Spleen (tissue), 11 donors: ENCODE data around the gene PTPRN2. TPM values are rescaled to one million over a fixed set of nuclear protein-coding genes. Genes with fewer than 3 reads are reported as not detected.
A peak's percentile ranks its signal among the peaks of the same experiment; 100 is the strongest.

Experiments
- DNase-seq: peaks from one replicate; pipeline ENCODE4 v3.0.0-alpha.2; 2020
- H3K27ac ChIP-seq, 8 donors: fragments of 200-600 bp; sonication (generic) in 7 of 8; 1 replicate in 4 of 8; 2 replicates in 4 of 8; pipeline versions ENCODE4 v1.5.0 to v1.8.0; 2016 to 2021; ENCODE audit warnings: inconsistent platforms in 4 of 8, mild to moderate bottlenecking in 4 of 8, moderate library complexity in 1 of 8
- H3K27me3 ChIP-seq, 7 donors: fragments of 200-600 bp; sonication (generic) in 6 of 7; replicated peaks in 1 of 7; 1 replicate in 4 of 7; 2 replicates in 3 of 7; pipeline versions ENCODE4 v1.5.0 to v1.8.0; 2016 to 2021; ENCODE audit warnings: inconsistent platforms in 3 of 7, mild to moderate bottlenecking in 1 of 7
- H3K36me3 ChIP-seq, 6 donors: fragments of 200-600 bp; sonication (generic) in 5 of 6; 1 replicate in 4 of 6; 2 replicates in 2 of 6; pipeline versions ENCODE4 v1.5.0 to v1.8.0; 2016 to 2021; ENCODE audit warnings: inconsistent platforms in 2 of 6
- H3K4me1 ChIP-seq, 6 donors: fragments of 200-600 bp; sonication (generic) in 5 of 6; 1 replicate in 3 of 6; 2 replicates in 3 of 6; pipeline versions ENCODE4 v1.5.0 to v1.8.0; 2016 to 2021; ENCODE audit warnings: inconsistent platforms in 3 of 6
- H3K4me3 ChIP-seq, 8 donors: fragments of 200-600 bp; sonication (generic) in 7 of 8; 1 replicate in 4 of 8; 2 replicates in 4 of 8; pipeline versions ENCODE4 v1.5.0 to v1.8.0; 2016 to 2021; ENCODE audit warnings: inconsistent platforms in 4 of 8, mild to moderate bottlenecking in 4 of 8, moderate library complexity in 2 of 8
- H3K9me3 ChIP-seq, 8 donors: fragments of 200-600 bp; sonication (generic) in 7 of 8; 1 replicate in 4 of 8; 2 replicates in 4 of 8; pipeline versions ENCODE4 v1.5.0 to v1.8.0; 2016 to 2021; ENCODE audit warnings: inconsistent platforms in 4 of 8
- POLR2A ChIP-seq, 3 donors: fragments of 450-650 bp; IDR thresholded peaks; one replicate each; pipeline ENCODE4 v1.5.1; 2017; ENCODE audit warnings: antibody characterized with exemption in 3 of 3, mild to moderate bottlenecking in 1 of 3
- POLR2AphosphoS5 ChIP-seq, 3 donors: sonication (generic); formaldehyde crosslinking; IDR thresholded peaks; one replicate each; pipeline ENCODE4 v1.5.1; 2017; ENCODE audit warnings: antibody characterized with exemption in 3 of 3
- WGBS, 5 donors: extraction: QIAGEN DNeasy Blood & Tissue Kit in 3 of 5; methylation state at CpG; one replicate each; pipeline versions ENCODE4 v1.1.5 to v1.1.7; 2013 to 2018; 5-methylcytosine and 5-hydroxymethylcytosine counted together
- intact Hi-C: fragments of 100-400 bp; cut with DNase I; formaldehyde crosslinking; loops from one replicate; pipeline ENCODE4 v1.15.0; 2023; ENCODE audit warnings: low total_unique reads
- polyA plus RNA-seq, 3 donors: library from polyadenylated mRNA; stranded (reverse); fragments of 200-250 nt; gene quantifications; one replicate each; pipeline ENCODE4 v1.2.1, GENCODE V29; 2013
- total RNA-seq, 7 donors: library from RNA; depleted of rRNA in 3 of 7; stranded (reverse); fragments of >200 nt in 3 of 7; fragmentation: NEBNext Ultra II Directional in 4 of 7; extraction: Animal tissue kit (Norgen Biotek cat#: 25700) in 4 of 7; gene quantifications; one replicate each; pipeline versions ENCODE4 v1.1.0 to v1.2.1, GENCODE V29; 2016 to 2021
- TF ChIP-seq, protein P1 (sequence below), 11 experiments: fragments of 200-600 bp in 7 of 11; fragments of 450-650 bp in 4 of 11; sonication (generic) in 4 of 11; IDR thresholded peaks in 8 of 11; conservative IDR thresholded peaks in 3 of 11; 1 replicate in 7 of 11; 2 replicates in 4 of 11; pipeline versions ENCODE4 v1.4.0 to v1.8.0; 2016 to 2021; ENCODE audit warnings: antibody characterized with exemption in 11 of 11, inconsistent platforms in 4 of 11, mild to moderate bottlenecking in 1 of 11
- donor health status: healthy with polysubstance abuse.
- donor health status: DM: no; HTN: no; CAD: no; lungs with moderate emphysema.
- donor health status: DM: no; HTN: no; CAD: no.
- donor health status: Bipolar disorder and iron deficiency.
- donor health status: healthy.
- donor health status: DM: no; HTN: no; CAD: no.
- donor health status: DM: yes; HTN: yes; CAD: no.

PTPRN2 gene
- total and polyA plus RNA-seq, 10 donors: 7.0 to 22.8 (median 16.8) TPM

DNA sequence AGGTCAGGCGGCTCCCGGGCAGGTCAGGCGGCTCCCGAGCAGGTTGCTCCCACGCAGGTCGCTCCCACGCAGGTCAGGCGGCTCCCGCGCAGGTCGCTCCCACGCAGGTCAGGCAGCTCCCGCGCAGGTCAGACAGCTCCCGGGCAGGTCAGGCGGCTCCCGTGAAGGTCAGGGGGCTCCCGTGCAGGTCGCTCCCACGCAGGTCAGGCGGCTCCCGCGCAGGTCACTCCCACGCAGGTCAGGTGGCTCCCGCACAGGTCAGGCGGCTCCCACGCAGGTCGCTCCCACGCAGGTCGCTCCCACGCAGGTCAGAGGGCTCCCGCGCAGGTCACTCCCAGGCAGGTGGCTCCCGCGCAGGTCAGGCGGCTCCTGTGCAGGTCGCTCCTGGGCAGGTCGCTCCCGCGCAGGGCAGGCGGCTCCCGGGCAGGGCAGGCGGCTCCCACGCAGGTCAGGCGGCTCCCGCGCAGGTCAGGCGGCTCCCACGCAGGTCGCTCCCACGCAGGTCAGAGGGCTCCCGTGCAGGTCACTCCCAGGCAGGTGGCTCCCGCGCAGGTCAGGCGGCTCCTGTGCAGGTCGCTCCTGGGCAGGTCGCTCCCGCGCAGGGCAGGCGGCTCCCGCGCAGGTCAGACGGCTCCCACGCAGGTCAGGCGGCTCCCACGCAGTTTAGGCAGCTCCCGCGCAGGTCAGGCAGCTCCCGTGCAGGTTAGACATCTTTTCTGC is 30.7 kb downstream of the PTPRN2 start:
- no peak overlapping the region for H3K27ac ChIP-seq
- WGBS, 5 donors: 92 to 97% (median 96%) methylated on average over 51 to 69 of the region's 69 CpGs
- H3K36me3 ChIP-seq: no peaks in the 10 kb centered on the region
- peaks cover 0 to 25% (median 0%) of the 10 kb centered on the region in 7 donors for H3K27me3 ChIP-seq
- TF ChIP-seq, protein P1, sequence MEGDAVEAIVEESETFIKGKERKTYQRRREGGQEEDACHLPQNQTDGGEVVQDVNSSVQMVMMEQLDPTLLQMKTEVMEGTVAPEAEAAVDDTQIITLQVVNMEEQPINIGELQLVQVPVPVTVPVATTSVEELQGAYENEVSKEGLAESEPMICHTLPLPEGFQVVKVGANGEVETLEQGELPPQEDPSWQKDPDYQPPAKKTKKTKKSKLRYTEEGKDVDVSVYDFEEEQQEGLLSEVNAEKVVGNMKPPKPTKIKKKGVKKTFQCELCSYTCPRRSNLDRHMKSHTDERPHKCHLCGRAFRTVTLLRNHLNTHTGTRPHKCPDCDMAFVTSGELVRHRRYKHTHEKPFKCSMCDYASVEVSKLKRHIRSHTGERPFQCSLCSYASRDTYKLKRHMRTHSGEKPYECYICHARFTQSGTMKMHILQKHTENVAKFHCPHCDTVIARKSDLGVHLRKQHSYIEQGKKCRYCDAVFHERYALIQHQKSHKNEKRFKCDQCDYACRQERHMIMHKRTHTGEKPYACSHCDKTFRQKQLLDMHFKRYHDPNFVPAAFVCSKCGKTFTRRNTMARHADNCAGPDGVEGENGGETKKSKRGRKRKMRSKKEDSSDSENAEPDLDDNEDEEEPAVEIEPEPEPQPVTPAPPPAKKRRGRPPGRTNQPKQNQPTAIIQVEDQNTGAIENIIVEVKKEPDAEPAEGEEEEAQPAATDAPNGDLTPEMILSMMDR (IDR thresholded peaks at IDR 0.05 in 8 of 11, conservative IDR thresholded peaks at IDR 0.05 in 3 of 11): no peak
- TF ChIP-seq POLR2AphosphoS5 (IDR thresholded peaks at IDR 0.05): no peak
- TF ChIP-seq POLR2A (IDR thresholded peaks at IDR 0.05): no peak
- no peak for DNase-seq
- H3K9me3 ChIP-seq: no peaks in the 10 kb centered on the region
- intact Hi-C loops: no loop called here
- no peak overlapping the region for H3K4me3 ChIP-seq
- H3K4me1 ChIP-seq: no peaks in the 10 kb centered on the region

DNA sequence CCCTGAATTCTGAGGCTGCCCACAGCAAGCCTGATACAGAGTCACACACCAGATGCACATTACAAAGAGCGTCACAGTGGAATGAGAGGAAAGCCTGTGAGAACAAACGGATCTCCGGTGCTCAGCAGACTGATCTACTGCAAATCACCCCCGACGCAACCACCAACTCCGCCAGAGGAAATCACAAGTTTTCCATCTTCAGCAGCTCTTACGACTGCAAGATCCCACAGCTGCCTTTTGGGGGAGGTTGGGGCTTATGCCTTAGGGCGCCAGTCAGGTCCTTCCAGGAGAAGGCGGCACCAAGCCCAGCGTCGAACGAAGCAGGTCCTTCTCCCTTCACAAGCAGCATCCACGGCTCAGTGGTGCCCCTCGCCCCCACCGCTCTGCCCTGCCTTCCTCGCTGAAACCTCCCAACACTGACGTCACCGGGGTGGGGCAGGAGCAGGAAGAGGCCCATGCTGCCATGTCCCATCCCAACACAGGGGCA is 32.5 kb downstream of the PTPRN2 start:
- Histone ChIP-seq H3K9me3 (no peaks in the 10 kb centered on the region), H3K36me3 (no peaks in the 10 kb centered on the region), H3K4me1 (peaks cover 0 to 1% (median 0%) of the 10 kb centered on the region in 6 donors), H3K4me3 (no peak overlapping the region), H3K27ac (no peak overlapping the region), H3K27me3 (peaks cover 0 to 11% (median 0%) of the 10 kb centered on the region in 7 donors)
- 88 to 92% (median 91%) methylated on average over 18 of the region's 18 CpGs for WGBS, 5 donors
- TF ChIP-seq POLR2AphosphoS5 (IDR thresholded peaks at IDR 0.05): no peak
- no peak for TF ChIP-seq POLR2A (IDR thresholded peaks at IDR 0.05)
- TF ChIP-seq, protein P1 (IDR thresholded peaks at IDR 0.05 in 8 of 11, conservative IDR thresholded peaks at IDR 0.05 in 3 of 11): no peak
- no peak for DNase-seq
- intact Hi-C loops: no loop called here

DNA sequence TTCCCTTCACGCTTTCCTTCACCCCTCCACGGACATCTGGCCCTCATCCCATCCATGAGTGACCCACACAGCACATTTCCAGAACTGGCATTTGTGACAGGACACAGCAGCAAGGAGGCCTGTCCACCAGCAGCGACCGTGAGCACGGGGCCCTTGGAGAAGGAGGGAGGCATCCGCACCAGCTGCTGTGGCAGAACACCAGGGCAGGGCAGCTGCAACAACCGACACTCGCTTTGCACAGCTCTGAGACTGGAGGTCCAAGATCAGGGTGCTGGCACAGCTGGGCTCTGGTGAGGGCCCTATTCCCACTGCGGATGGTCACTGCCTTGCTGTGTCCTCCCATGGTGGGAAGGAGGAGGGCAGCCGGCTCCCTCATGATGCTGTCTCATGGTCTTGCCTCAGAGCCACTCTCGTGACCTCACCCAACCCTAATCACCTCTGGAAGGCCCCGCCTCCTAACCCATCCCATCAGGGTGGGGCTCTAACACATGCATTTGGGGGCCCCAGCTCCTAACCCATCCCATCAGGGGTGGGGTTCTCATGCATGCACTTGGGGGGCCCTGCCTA is 36.7 kb downstream of the PTPRN2 start:
- no peak overlapping the region for H3K4me3 ChIP-seq
- TF ChIP-seq POLR2A (IDR thresholded peaks at IDR 0.05) (no peak), POLR2AphosphoS5 (IDR thresholded peaks at IDR 0.05) (no peak)
- TF ChIP-seq, protein P1 (IDR thresholded peaks at IDR 0.05 in 8 of 11, conservative IDR thresholded peaks at IDR 0.05 in 3 of 11): no peak
- no peaks in the 10 kb centered on the region for H3K36me3 ChIP-seq
- WGBS, 5 donors: 79 to 86% (median 81%) methylated on average over 10 to 12 of the region's 12 CpGs
- H3K27me3 ChIP-seq: peaks cover 0 to 24% (median 0%) of the 10 kb centered on the region in 7 donors
- H3K9me3 ChIP-seq: no peaks in the 10 kb centered on the region
- peaks cover 0 to 17% (median 4%) of the 10 kb centered on the region in 6 donors for H3K4me1 ChIP-seq
- peak; percentile 60 for DNase-seq
- intact Hi-C loops: no loop called here
- H3K27ac ChIP-seq: no peak overlapping the region

DNA sequence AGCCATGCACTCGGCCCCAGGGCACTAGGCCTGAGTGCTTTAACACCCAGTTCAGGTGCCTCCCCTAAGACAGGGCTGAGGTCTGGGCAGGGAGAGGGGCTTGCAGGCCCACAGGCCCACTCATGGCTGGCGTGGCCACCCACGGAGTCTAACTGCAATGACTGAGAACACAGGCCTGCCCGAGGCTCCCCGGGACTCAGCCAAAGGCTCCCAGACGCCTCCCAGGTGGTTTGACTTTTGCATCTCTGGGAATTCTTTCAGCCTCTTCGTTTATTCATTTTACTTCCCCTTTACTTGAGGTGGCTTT is 37.3 kb downstream of the PTPRN2 start:
- no peaks in the 10 kb centered on the region for H3K36me3 ChIP-seq
- H3K9me3 ChIP-seq: no peaks in the 10 kb centered on the region
- peaks cover 0 to 24% (median 0%) of the 10 kb centered on the region in 7 donors for H3K27me3 ChIP-seq
- no peak overlapping the region for H3K27ac ChIP-seq
- intact Hi-C loops: no loop called here
- DNase-seq: peak; percentile 58
- no peak overlapping the region for H3K4me3 ChIP-seq
- TF ChIP-seq POLR2AphosphoS5 (IDR thresholded peaks at IDR 0.05): no peak
- TF ChIP-seq POLR2A (IDR thresholded peaks at IDR 0.05): no peak
- TF ChIP-seq, protein P1 (IDR thresholded peaks at IDR 0.05 in 8 of 11, conservative IDR thresholded peaks at IDR 0.05 in 3 of 11): no peak
- peaks cover 0 to 17% (median 4%) of the 10 kb centered on the region in 6 donors for H3K4me1 ChIP-seq
- WGBS, 5 donors: 69 to 77% (median 71%) methylated on average over 7 of the region's 7 CpGs
